Smooth muscle cell of the coronary artery (primary cell): Measurements from ENCODE around the gene TPSG1. TPM values are rescaled to one million over a fixed set of nuclear protein-coding genes. Genes with fewer than 3 reads are reported as not detected.

Experiments
- total RNA-seq: library from RNA; depleted of rRNA; stranded (reverse); fragments of >200 nt; gene quantifications from 2 replicates; pipeline ENCODE4 v1.2.3, GENCODE V29; 2014; ENCODE audit warnings: low replicate concordance

TPSG1 gene
- total RNA-seq: not detected in 2 replicates

DNA sequence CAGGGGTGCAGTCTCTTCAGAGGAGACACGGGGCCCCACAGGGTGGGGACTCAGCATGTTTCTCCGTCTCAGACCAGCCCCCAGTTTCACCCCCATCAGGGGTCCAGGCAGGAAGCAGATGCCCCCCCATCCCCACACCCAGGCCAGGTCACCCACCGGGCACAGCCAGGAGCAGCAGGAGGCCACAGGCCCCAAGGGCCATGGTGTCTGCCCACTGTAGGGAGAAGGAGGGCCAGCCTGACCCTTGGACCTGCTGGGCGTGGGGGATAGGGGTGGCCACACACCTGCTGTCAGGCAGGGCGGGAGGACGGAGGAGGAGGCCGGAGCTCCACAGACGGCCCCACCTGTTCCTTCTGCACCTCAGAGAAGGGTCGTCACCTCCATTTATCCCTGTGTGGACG, at the start of gene TPSG1:
Gene TPSG1 (minus strand): TSS at position 218 of the 401 bp plus-strand sequence. CDS start 16 bp downstream, at position 202.

DNA sequence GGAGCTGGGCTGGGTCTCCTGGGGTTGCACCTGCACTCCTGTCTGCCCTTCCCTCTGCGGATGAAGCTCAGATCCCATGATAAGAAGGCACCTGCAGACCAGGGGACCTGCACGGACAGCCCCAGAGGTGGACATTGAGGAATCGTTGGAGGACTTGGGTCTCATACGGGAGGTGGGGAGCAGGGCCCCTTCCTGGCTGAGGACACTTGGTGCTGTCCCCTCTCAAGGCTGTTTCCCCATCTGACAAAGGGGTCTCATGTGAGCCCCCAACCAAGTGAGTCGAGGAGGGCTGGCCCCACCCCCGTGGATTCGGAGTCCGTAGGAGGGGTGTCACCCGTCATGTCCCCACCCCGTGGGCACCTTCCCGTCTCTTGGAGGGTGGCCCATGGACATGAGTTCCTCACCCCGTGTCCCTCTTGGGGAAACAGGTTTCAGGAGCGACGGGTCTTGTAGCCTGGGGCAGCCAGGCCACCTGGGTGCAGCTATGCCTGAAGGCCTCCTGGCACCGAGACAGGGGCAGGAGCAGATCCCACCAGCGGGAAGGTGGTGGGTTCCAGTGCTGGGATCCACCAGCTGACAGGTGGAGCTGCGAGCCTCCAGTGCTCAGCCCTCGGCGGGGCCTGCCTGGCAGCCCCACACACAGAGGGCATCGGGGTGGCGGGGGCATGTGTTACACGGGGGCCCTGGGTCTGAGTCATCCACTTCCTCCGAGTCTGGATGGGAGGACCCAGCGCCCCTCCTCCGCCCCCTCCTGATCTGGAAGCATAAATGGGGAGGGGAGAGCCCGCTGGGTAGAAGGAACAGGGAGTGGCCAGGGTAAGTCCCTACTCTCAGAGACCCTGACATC, 30.4 kb upstream of the TPSG1 start, which contains the start of gene TPSD1:
Gene TPSD1 (plus strand): TSS at position 794 of the 847 bp plus-strand sequence. CDS start 212 bp downstream, outside the sequence.

GRCh38 chr16:1240436-1240835, 15.4 kb upstream of the TPSG1 start, which contains the start of gene TPSAB1:
TPSAB1 (plus strand) TSS chr16:1240705; CDS start chr16:1240939, 234 bp downstream.

DNA sequence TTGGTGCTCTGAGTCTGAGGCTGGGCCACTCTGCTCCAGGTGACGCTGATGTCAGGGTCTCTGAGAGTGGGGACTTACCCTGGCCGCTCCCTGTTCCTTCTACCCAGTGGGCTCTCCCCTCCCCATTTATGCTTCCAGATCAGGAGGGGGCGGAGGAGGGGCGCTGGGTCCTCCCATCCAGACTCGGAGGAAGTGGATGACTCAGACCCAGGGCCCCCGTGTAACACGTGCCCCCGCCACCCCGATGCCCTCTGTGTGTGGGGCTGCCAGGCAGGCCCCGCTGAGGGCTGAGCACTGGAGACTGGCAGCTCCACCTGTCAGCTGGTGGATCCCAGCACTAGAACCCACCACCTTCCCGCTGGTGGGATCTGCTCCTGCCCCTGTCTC, 5.0 kb upstream of the TPSG1 start, which contains the start of gene TPSB2:
Gene TPSB2 (minus strand): TSS at position 101 of the 387 bp plus-strand sequence. CDS start 233 bp downstream, outside the sequence.

Other genes starting within 250 kb of the TPSG1 start
- gene SOX8, start 243.5 kb downstream of the TPSG1 start, total RNA-seq: 0.45 TPM in 1 of 2 replicates, not detected in the other
- not detected in 2 replicates for gene SSTR5, start 152.5 kb downstream of the TPSG1 start, total RNA-seq
- not detected in 2 replicates for gene C1QTNF8, start 129.0 kb downstream of the TPSG1 start, total RNA-seq
- gene CACNA1H, start 72.2 kb downstream of the TPSG1 start, total RNA-seq: 0.45 and 2.2 TPM in 2 replicates
- not detected in 2 replicates for gene TPSB2, start 4.9 kb upstream of the TPSG1 start, total RNA-seq
- gene TPSAB1, start 15.4 kb upstream of the TPSG1 start, total RNA-seq: not detected in 2 replicates
- gene TPSD1, start 30.8 kb upstream of the TPSG1 start, total RNA-seq: not detected in 2 replicates
- 33.1 and 36.5 TPM in 2 replicates for gene UBE2I, start 84.4 kb upstream of the TPSG1 start, total RNA-seq
- gene BAIAP3, start 108.4 kb upstream of the TPSG1 start, total RNA-seq: 0.60 TPM in 1 of 2 replicates, not detected in the other
- 31.9 and 68.2 TPM in 2 replicates for gene TSR3, start 126.6 kb upstream of the TPSG1 start, total RNA-seq
- 32.8 and 93.4 TPM in 2 replicates for gene GNPTG, start 126.7 kb upstream of the TPSG1 start, total RNA-seq
- gene UNKL, start 189.4 kb upstream of the TPSG1 start, total RNA-seq: 5.3 and 9.7 TPM in 2 replicates
- 16.8 and 18.8 TPM in 2 replicates for gene UQCC4, start 195.5 kb upstream of the TPSG1 start, total RNA-seq
- gene PERCC1, start 205.8 kb upstream of the TPSG1 start, total RNA-seq: not detected in 2 replicates
- gene CCDC154, start 219.3 kb upstream of the TPSG1 start, total RNA-seq: 0.08 and 0.70 TPM in 2 replicates
- 35.6 and 83.5 TPM in 2 replicates for gene CLCN7, start 249.8 kb upstream of the TPSG1 start, total RNA-seq